AG04450 (cell line): ENCODE results near the gene TSPEAR. TPM values are rescaled to one million over a fixed set of nuclear protein-coding genes. Genes with fewer than 3 reads are reported as not detected.
"Not testable (repeated sequence)": the region's sequence is repeated elsewhere in the genome, so short reads cannot be mapped to it uniquely, and the experiment has no call there.

ENCODE experiments used
- CTCF ChIA-PET: fragments of 300-600, 350-600 bp; formaldehyde crosslinking; extraction: SDS; loops from one replicate; lab custom pipeline; 2022; ENCODE audit warnings: antibody characterized with exemption, inconsistent platforms; lab: Charles Lee
- POLR2A ChIA-PET: fragments of 350-600 bp; formaldehyde crosslinking; extraction: SDS; loops from one replicate; lab custom pipeline; 2021; ENCODE audit warnings: antibody characterized with exemption, inconsistent platforms; lab: Yijun Ruan, JAX
- DNase-seq: peaks from one replicate; pipeline ENCODE4 v3.0.0-alpha.2; 2011; ENCODE audit warnings: low read depth, low spot score
- H3K27ac ChIP-seq: one replicate; pipeline ENCODE4 v1.5.1; 2012; ENCODE audit warnings: low read depth, low read length, control low read depth
- H3K27me3 ChIP-seq: one replicate; pipeline ENCODE4 v1.6.0; 2012; ENCODE audit warnings: low read length; ENCODE audit not compliant: control insufficient read depth, insufficient read depth
- H3K4me3 ChIP-seq: 2 replicates; pipeline ENCODE4 v1.5.1; 2011; ENCODE audit warnings: mild to moderate bottlenecking, low read depth, low read length, control low read depth
- H3K9me3 ChIP-seq: 2 replicates; pipeline ENCODE4 v1.5.1; 2012; ENCODE audit warnings: low read length; ENCODE audit not compliant: control insufficient read depth, insufficient read depth
- polyA plus RNA-seq: library from polyadenylated mRNA; depleted of rRNA; stranded (reverse); fragments of >200 nt; gene quantifications from 2 replicates; pipeline ENCODE4 v1.2.3, GENCODE V29; 2011
- TF ChIP-seq, protein P1 (sequence below): IDR thresholded peaks from 2 replicates; pipeline ENCODE4 v1.5.1; 2011; ENCODE audit warnings: low read depth, low read length, control low read depth, inconsistent platforms

Gene TSPEAR
- polyA plus RNA-seq, 1 experiment: not detected

DNA sequence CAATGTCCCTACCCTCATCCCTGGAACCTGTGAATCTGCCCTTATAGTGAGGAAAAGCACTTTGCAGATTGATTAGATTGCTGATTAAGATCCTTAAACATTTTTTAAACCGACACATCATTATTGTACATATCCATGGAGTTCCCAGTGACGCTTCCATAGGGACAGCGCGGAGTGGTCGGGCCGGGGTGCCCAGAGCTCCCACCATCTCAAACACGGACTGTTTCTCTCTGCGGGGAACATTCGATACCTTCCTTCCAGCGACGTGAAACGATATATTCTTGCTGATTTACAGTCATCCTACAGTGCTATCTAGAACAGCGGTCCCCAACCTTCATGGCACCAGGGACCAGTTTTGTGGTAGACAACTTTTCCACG, 10.4 kb downstream of the TSPEAR start:
- Histone ChIP-seq H3K27ac (no peak overlapping the region), H3K4me3 (no peak overlapping the region), H3K9me3 (no peaks in the 10 kb centered on the region; the same call in 1 of the 2 replicates), H3K27me3 (peaks cover 48% of the 10 kb centered on the region)
- CTCF ChIA-PET: no interaction called here
- TF ChIP-seq, protein P1, sequence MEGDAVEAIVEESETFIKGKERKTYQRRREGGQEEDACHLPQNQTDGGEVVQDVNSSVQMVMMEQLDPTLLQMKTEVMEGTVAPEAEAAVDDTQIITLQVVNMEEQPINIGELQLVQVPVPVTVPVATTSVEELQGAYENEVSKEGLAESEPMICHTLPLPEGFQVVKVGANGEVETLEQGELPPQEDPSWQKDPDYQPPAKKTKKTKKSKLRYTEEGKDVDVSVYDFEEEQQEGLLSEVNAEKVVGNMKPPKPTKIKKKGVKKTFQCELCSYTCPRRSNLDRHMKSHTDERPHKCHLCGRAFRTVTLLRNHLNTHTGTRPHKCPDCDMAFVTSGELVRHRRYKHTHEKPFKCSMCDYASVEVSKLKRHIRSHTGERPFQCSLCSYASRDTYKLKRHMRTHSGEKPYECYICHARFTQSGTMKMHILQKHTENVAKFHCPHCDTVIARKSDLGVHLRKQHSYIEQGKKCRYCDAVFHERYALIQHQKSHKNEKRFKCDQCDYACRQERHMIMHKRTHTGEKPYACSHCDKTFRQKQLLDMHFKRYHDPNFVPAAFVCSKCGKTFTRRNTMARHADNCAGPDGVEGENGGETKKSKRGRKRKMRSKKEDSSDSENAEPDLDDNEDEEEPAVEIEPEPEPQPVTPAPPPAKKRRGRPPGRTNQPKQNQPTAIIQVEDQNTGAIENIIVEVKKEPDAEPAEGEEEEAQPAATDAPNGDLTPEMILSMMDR: no peak
- no peak for DNase-seq
- POLR2A ChIA-PET: no interaction called here

DNA sequence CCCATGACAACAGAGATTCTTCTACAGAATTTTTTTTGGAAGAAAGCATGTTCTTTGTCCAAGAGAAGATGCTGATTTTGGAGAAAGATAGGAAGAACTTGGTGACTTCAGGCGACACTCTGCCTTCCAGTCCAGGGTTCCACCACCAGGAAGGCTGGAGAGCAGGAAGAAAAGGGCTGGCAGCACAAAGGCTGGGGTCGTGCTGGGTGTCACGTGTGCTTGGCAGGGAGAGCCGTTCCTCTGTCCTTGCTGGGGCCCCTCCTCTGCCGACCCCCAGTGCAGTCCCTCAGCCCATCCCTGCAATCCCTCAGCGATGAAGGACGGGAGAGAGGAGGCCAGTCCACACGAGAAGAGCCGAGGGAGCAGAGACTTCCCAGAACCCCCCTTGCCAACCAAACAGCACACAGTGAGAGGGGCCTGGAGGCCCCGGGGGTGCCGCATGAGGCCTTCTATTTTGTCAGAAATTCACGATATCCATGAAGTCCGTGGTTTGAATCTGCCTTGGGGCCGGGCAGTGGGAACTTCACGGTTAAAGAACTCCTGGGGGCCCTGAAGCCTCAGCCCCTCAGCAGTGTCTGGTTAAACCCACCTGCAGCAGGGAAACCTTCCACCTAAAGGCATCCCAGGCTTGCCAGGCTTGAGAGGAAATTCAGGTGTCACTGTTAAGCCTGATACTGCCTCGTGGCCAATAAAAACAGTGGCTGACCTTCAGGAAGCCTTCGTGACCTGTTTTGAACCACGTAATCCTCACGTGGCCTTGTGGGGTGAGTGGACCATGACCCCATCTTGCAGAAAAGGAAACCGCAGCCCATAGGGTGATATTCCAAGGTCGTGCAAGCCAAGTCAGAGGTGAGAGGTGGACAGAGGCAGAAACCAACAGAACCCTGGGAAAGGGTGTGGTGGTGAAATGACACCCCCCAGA, 11.0 kb downstream of the TSPEAR start:
- ChIA-PET CTCF (no interaction called here), POLR2A (no interaction called here)
- TF ChIP-seq, protein P1: no peak
- Histone ChIP-seq H3K27ac (no peak overlapping the region), H3K4me3 (no peak overlapping the region), H3K27me3 (peaks cover 46% of the 10 kb centered on the region), H3K9me3 (no peaks in the 10 kb centered on the region; the same call in 1 of the 2 replicates)
- no peak for DNase-seq

DNA sequence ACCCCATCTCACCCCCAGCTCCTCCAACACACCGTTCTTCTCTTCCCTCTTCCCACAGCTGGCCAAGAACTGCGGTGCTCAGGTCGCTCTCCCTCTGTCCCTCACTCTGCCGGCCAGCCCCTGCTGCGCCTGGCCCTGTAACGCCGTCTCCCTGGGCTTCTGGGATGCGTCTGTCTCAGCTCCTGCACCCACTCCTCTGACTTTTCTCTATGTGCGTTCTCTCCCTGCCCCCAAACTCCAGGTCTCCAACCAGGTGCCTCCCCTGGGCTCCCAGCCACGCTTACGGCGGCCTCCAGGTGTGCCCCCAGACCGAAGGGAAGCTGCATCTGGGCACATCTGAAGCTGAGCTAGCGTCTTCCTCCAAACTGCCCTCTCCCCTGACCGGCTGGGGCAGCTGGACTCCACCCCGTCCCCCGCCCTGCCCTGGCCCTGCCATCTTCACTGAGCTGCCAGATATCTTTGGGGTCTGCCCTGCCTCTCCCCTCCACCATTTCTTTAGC, 11.8 kb downstream of the TSPEAR start:
- DNase-seq: no peak
- TF ChIP-seq, protein P1: no peak
- ChIA-PET POLR2A (no interaction called here), CTCF (no interaction called here)
- no peak overlapping the region for H3K4me3 ChIP-seq
- peaks cover 43% of the 10 kb centered on the region for H3K27me3 ChIP-seq
- no peaks in the 10 kb centered on the region; the same call in 1 of the 2 replicates for H3K9me3 ChIP-seq
- H3K27ac ChIP-seq: no peak overlapping the region

DNA sequence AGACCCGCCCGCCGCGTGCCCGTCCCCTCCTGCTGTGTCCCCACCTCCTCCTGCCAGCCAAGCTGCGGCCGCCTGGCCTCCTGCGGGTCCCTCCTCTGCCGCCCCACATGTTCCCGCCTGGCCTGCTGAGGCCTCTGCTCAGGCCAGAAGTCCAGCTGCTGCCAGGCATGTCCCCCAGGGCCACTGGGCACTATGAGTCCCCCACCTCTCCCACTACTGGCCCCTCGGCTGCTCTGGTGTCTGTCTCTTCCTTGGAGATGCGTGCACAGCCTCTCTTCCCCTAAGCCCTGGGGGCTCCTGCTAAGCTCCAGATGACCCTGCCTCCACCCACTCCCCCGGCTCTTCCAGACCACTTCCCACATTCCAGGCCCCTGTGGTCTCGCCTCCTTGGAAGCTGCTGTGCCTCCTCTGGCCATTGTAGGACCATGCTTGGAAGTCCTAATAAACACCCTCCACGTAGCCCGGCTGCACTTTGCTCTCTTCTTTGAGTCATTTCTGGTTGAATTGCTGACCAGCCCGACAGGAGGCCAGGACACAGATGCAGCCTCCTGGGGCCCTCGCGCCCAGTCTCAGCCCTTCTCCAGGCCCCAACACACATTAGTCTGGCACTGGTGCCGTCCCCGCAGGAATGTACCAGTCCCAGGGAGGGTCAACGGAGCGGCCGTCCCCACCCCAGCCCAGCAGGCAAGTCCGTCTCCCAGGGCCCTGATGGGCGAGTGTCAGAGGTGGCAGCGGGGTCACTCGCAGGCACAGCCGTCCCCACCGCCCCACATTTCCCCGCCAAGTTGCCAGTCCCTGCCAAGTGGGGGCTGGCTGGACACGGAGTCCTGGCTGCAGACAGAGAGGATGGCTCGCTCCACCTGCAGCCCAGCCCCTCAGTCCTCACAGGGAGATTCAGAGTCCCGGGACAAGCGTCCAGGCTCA, 13.3 kb downstream of the TSPEAR start:
- Histone ChIP-seq H3K9me3 (no peaks in the 10 kb centered on the region; the same call in 1 of the 2 replicates), H3K27me3 (peaks cover 31% of the 10 kb centered on the region), H3K4me3 (no peak overlapping the region), H3K27ac (no peak overlapping the region)
- ChIA-PET POLR2A (no interaction called here), CTCF (no interaction called here)
- DNase-seq: no peak
- TF ChIP-seq, protein P1: no peak

DNA sequence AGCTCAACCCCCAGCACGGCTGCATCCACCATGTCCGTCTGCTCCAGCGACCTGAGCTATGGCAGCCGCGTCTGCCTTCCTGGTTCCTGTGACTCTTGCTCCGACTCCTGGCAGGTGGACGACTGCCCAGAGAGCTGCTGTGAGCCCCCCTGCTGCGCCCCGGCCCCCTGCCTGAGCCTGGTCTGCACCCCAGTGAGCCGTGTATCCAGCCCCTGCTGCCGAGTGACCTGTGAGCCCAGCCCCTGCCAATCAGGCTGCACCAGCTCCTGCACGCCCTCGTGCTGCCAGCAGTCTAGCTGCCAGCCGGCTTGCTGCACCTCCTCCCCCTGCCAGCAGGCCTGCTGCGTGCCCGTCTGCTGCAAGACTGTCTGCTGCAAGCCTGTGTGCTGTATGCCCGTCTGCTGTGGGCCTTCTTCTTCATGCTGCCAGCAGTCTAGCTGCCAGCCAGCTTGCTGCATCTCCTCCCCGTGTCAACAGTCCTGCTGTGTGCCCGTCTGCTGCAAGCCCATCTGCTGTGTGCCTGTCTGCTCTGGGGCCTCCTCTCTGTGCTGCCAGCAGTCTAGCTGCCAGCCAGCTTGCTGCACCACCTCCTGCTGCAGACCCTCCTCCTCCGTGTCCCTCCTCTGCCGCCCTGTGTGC, 14.1 kb downstream of the TSPEAR start, which contains the start of gene KRTAP10-12:
TSS of gene KRTAP10-12 (plus strand) at position 1 of the 639 bp plus-strand sequence. CDS start at position 31, 30 bp downstream.
- DNase-seq, H3K9me3 ChIP-seq, CTCF ChIA-PET, H3K27ac ChIP-seq, H3K4me3 ChIP-seq, POLR2A ChIA-PET: not testable (repeated sequence)
- peaks cover 27% of the 10 kb centered on the region for H3K27me3 ChIP-seq
